Body of pancreas (tissue), 4 donors: ENCODE measurements around the gene HECW1.

Source experiments
- CTCF ChIP-seq, 7 experiments: fragments of 450-650 bp in 4 of 7; fragments of 200-600 bp in 3 of 7; sonication (generic) in 3 of 7; IDR thresholded peaks; one replicate each; pipeline ENCODE4 v1.5.1; 2016 to 2019; ENCODE audit warnings: antibody characterized with exemption in 7 of 7
- POLR2A ChIP-seq, 3 donors: fragments of 450-650 bp; IDR thresholded peaks; one replicate each; pipeline ENCODE4 v1.6.1; 2016; ENCODE audit warnings: antibody characterized with exemption in 3 of 3, mild to moderate bottlenecking in 2 of 3

GRCh38 chr7:43217055-43217454, 104.6 kb downstream of the HECW1 start:
- TF ChIP-seq POLR2A (IDR thresholded peaks at IDR 0.05) (no peak), CTCF (IDR thresholded peaks at IDR 0.05) (no peak)
